Measurements from ENCODE around the gene SNAP47. TPM values are rescaled to one million over a fixed set of nuclear protein-coding genes. Genes with fewer than 3 reads are reported as not detected.

Gene SNAP47
- total RNA-seq, 2 experiments from 2014 or later: 29.0 to 29.2 TPM

DNA sequence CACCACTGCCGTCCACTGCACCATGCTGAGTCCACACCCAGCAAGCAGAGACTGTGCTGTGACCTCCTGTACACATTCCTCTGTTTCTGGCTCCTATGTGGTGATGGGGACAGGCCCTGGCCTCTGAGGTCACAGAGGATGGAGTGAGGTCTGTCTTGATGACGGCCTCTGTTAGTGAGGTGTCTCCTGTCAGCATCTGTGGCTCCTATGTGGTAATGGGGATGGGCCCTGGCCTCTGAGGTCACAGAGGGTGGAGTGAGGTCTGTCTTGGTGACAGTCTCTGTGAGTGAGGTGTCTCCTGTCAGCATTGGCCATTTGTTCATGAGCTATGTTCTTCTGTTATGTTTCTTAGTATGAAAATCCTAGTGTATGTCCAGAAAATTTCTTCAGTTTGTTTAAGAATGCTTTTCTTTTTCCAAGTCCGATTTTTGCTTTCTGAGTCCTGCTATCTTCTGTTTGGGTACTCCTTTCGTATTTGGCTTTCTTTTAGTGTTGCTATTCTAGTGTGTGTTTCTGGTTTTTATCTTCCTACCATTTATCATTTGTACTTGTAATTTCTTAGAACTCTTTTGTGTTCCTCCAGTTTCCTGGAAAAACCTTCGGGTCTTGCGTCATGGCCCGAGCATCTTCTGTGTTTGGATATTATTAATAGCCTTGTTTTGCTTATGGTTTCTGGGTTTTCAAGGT lies 13.4 kb downstream of the SNAP47 start:
- H3K36me3 Mint-ChIP-seq: peaks cover 7% of the 10 kb centered on the region
- no peaks in the 10 kb centered on the region for H3K9me3 Mint-ChIP-seq
- ATAC-seq (ENCODE audit: low read depth): peak; percentile 71

DNA sequence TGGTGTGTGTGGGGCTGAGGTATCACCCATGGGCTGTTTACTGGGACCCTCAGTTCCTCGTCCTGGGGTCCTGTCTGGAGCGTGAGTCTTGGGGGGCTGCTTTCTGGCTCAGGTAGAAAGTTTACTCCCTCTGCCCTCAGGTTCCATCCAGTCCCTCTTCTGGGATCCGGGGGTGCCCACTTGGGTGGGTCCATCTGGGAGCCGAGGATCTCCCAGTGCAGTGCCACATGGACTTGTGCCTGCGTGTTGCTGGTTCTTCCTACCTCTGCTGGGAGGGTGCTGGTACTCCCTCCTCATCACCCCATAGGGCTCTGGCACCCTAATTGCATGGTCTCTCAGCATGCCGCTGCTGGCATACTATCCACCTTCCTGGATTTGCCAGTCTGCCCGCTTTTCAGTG lies 14.0 kb downstream of the SNAP47 start:
- Mint-ChIP-seq H3K9me3 (no peaks in the 10 kb centered on the region), H3K27ac (peak overlapping the region; percentile 17), H3K4me3 (no peak overlapping the region), H3K4me1 (peaks cover 21% of the 10 kb centered on the region), H3K36me3 (peaks cover 7% of the 10 kb centered on the region), H3K27me3 (no peaks in the 10 kb centered on the region)
- no peak for ATAC-seq (ENCODE audit: low read depth)
- POLR2A ChIA-PET: no interaction called here
- no peak for DNase-seq

More for the DNA sequence above, 13.4 kb downstream of the SNAP47 start:
- Mint-ChIP-seq H3K27me3 (no peaks in the 10 kb centered on the region), H3K4me3 (no peak overlapping the region), H3K27ac (peak overlapping the region; percentile 17), H3K4me1 (peaks cover 21% of the 10 kb centered on the region)
- no peak for DNase-seq
- POLR2A ChIA-PET: no interaction called here

DNA sequence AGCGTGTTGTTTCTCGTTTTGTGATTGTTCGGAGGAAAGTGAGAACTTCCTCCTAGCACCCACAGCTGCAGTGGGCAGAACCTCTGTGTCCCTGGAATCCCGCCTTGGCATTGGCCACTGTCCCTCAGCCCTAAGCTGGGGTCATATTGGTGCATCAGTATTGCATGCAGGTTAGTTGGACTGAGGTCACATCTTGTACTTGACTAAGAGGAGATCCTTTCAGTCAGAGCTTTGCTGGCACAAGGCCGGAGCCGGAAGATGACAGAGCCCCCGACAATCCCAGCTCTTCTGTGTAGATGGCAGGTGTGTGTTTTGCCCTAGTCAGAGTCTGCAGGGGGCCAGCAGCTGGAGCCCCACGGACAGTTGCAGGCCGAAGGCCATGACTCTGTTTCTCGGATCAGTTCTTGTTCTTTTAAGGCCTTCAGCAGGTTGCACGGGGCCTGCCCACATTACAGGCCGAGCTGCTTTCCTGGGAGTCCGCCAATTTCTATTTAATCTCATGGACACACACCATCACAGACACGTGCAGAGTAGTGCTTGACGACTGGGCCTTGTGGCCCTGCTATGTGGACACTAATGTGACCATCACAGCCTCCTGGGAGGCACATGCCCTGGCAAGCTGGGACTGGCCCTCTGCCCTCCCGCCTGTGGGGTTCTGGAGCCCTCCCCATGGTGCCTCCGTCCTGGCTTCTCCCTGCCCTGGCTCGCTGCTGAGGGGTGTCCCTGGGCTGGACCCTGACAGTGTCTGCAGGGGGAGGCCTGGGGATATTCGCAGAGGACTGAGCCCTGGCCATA lies 14.9 kb downstream of the SNAP47 start:
- Mint-ChIP-seq H3K36me3 (peaks cover 9% of the 10 kb centered on the region), H3K4me1 (peaks cover 18% of the 10 kb centered on the region), H3K4me3 (no peak overlapping the region), H3K9me3 (no peaks in the 10 kb centered on the region), H3K27ac (no peak overlapping the region), H3K27me3 (no peaks in the 10 kb centered on the region)
- ATAC-seq (ENCODE audit: low read depth) (no peak), DNase-seq (no peak)
- POLR2A ChIA-PET: no interaction called here

DNA sequence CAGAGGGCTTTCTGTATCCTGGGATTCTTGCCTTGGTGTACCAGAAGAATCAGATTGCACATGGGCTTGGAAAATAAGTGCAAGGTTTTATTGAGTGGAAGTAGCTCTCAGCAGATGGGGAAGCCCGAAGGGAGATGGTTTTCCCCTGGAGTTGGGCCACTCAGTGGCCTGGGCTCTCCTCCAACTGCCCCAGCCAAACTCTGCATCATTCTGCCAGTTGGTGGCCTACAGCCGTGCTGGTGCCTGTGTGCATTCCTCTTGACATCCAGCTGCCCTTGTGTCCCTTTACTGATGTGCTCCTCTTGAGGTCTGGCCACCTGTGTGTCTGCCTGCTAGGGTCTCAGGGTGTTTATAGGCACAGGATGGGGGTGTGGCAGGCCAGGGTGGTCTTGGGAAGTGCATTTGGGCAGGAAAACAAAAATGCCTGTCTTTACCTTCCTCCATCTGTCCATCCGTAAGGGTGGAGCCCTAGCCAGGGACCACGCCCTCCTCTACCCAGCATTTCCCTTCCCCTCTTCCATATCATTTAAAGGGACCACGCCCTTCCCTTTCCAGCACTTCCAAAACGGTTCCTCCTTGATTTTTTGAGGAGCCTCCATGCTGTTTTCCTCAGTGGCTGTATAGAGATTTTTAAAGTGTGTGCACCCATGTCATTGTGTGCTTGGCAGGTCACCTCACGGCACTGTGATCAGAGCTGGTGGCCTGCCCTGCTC lies 18.9 kb downstream of the SNAP47 start:
- peaks cover 25% of the 10 kb centered on the region for H3K36me3 Mint-ChIP-seq

DNA sequence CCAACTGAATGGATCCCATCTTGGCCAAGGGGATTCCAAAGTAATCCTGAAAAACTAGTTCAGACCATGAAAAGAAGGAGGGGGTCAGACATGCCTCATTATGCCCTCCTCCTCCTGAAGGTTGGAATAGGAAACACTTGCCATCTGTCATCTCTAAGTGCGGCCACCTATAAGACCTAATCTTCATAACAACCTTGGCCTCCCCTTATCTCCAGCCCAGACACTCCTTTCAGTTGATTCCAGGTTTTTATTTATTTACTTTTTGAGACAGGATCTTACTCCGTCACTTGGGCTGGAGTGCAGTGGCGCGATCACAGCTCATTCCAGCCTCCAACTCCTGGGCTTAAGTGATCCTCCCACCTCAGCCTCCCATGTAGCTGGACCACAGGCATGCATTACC lies 19.7 kb downstream of the SNAP47 start:
- Mint-ChIP-seq H3K9me3 (no peaks in the 10 kb centered on the region), H3K36me3 (peaks cover 29% of the 10 kb centered on the region), H3K27me3 (no peaks in the 10 kb centered on the region), H3K27ac (no peak overlapping the region), H3K4me1 (peaks cover 6% of the 10 kb centered on the region), H3K4me3 (no peak overlapping the region)
- POLR2A ChIA-PET: no interaction called here
- no peak for DNase-seq
- ATAC-seq (ENCODE audit: low read depth): no peak

More for the DNA sequence above, 18.9 kb downstream of the SNAP47 start:
- H3K27me3 Mint-ChIP-seq: no peaks in the 10 kb centered on the region
- POLR2A ChIA-PET: no interaction called here
- H3K27ac Mint-ChIP-seq: no peak overlapping the region
- no peaks in the 10 kb centered on the region for H3K9me3 Mint-ChIP-seq
- no peak overlapping the region for H3K4me3 Mint-ChIP-seq
- no peak for ATAC-seq (ENCODE audit: low read depth)
- peaks cover 8% of the 10 kb centered on the region for H3K4me1 Mint-ChIP-seq
- no peak for DNase-seq

DNA sequence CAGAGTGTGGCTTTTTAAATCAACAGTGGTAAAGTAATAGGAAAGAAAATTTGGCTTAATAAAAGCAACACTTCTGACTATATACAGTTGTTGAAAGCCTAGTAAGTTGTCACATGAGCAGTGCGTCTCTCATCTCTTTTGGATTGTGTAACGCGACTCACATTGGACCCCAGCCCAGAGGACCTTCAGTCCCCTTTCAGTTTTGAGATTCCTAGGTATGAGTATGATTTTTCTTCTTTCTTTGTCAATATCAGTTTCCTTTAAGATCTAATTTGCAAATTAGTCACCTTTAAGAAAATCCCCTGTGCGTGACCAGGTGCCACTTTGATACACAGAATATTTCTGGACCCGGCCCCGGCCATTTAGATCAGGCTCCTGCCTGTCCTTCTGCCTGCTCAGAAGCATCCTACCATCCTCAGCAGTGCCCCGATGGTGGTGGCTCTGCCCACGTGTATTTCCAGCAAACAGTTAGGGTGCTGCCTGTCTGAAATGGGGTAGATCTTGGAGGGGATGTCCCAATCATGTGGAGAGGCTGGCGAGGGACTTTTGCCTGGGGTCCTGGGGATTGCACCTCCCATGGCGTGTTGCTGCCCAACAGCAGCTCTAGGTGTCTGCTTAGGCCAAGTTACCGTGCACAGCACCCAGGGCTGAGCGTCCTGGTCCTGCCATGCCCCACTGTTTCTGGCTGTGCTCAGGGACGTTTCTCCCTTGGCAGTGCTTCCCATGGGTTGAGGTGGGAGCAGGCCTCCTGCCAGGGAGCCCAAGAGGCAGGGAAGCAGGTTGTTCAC lies 21.1 kb downstream of the SNAP47 start:
- no peak overlapping the region for H3K4me3 Mint-ChIP-seq
- H3K27me3 Mint-ChIP-seq: no peaks in the 10 kb centered on the region
- peaks cover 40% of the 10 kb centered on the region for H3K36me3 Mint-ChIP-seq
- ATAC-seq (ENCODE audit: low read depth) (no peak), DNase-seq (no peak)
- peaks cover 11% of the 10 kb centered on the region for H3K4me1 Mint-ChIP-seq
- H3K27ac Mint-ChIP-seq: no peak overlapping the region
- H3K9me3 Mint-ChIP-seq: no peaks in the 10 kb centered on the region
- POLR2A ChIA-PET: no interaction called here

DNA sequence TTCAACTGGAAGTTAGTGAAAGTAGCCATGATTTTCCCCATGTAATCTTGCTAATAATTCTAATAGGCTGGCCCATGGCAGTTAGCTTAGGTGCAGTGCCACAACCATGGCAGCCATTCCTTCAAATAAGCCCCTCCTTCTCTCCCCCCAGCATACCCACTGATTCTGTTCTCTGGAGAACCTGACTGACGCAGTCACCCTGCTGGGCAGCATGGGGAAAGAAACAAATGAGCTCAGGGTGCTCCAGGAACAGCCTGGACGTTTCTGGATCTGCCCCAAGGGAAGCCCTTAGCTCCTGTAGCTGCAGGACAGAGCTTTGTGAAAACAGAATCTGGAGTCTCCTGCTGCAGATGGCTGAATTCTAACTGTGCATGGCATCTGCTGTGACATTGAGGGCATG lies 22.5 kb downstream of the SNAP47 start:
- POLR2A ChIA-PET: no interaction called here
- Mint-ChIP-seq H3K36me3 (peaks cover 42% of the 10 kb centered on the region), H3K27ac (no peak overlapping the region), H3K4me3 (no peak overlapping the region), H3K9me3 (no peaks in the 10 kb centered on the region), H3K4me1 (peaks cover 20% of the 10 kb centered on the region), H3K27me3 (no peaks in the 10 kb centered on the region)
- no peak for DNase-seq
- no peak for ATAC-seq (ENCODE audit: low read depth)

DNA sequence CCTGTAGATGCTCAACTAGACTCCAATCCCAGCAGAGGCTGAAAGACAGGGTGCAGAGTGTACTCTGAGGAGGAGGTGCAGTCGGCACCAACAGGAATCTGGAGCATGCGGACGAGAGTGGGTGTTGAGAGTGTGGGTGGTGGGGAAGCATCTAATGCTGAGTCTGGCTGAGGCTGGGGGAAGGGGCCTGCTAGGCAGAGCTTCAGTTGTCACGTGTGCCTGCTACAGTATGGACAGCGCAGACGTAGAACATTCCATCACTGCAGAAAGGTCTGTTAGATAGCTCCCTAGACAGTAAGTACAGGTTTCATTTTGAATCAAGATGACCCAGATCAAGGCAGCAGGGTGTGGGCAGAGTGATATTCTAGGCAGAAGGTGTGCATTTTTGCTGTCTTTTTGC lies 23.1 kb downstream of the SNAP47 start:
- no peak for ATAC-seq (ENCODE audit: low read depth)
- Mint-ChIP-seq H3K9me3 (no peaks in the 10 kb centered on the region), H3K36me3 (peaks cover 42% of the 10 kb centered on the region), H3K4me3 (no peak overlapping the region), H3K4me1 (peaks cover 25% of the 10 kb centered on the region), H3K27me3 (no peaks in the 10 kb centered on the region), H3K27ac (no peak overlapping the region)
- DNase-seq: no peak
- POLR2A ChIA-PET: no interaction called here

DNA sequence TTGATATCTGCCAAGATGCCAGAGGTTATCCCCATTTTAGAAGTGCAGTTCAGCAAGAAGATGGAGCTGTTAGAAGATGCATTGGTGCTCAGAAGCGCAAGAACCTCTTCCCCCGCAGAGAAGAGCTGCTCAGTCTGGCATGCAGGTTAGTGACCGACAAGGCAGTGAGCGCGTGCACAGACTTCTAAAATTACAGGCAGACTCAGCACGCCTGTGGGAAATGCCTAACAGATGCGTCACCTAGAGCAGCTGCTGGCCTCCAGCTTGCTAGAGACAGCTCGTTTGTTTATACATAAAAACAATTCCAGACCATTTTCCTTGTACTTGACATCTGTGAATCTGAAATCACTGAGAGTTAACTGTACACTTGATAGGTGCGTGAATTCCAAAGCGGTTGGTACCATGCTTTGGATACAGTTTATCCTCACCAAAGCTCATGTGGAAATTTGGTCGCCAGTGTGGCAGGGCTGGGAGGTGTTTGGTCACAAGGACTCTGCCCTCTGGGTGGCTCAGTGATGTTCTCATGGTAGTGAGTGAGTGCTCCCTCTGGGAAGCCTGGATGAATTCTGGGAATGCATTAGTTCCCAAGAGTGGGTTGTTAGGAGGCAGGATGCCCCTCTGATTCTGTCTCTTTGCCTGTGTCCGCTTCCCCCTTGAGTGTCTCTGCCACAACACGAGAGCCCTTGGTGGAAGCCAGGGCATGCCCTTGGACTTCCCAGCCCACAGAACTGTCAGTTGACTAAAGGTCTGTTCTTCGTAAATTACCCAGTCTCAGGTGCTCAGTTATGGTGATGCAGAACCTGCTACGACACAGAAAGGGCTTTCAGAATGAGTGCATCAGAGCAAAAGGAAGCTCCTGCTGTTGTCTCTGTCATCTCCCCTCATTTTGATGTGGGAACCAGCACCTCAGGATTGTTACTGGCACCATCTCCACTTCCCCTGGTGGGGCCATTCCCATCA lies 24.4 kb downstream of the SNAP47 start:
- Mint-ChIP-seq H3K27me3 (peaks cover 2% of the 10 kb centered on the region), H3K4me3 (no peak overlapping the region), H3K4me1 (peaks cover 28% of the 10 kb centered on the region), H3K9me3 (no peaks in the 10 kb centered on the region), H3K36me3 (peaks cover 45% of the 10 kb centered on the region), H3K27ac (no peak overlapping the region)
- POLR2A ChIA-PET: no interaction called here
- no peak for DNase-seq
- ATAC-seq (ENCODE audit: low read depth): no peak

DNA sequence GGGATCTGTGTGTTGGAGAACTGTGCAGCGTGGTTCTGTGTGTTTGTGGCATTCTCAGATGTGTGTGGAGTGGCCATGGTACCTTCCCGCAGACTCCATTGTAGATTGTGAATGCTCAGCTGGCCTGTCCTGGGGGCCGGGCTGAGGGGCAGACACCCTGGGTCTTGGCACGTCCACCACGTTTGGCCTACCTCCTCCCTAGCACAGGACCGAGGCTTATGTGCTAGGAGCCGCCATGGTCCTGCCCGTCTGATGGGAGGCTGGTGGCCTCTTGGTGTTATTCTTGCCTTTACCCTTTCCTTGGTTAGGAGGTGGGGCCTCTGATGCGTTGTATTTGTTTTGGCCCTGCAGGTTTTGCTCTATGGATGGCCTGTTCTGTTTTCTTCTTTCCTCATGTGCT lies 25.1 kb downstream of the SNAP47 start:
- no peak for ATAC-seq (ENCODE audit: low read depth)
- no peak overlapping the region for H3K4me3 Mint-ChIP-seq
- no peaks in the 10 kb centered on the region for H3K9me3 Mint-ChIP-seq
- peaks cover 3% of the 10 kb centered on the region for H3K27me3 Mint-ChIP-seq
- POLR2A ChIA-PET: no interaction called here
- H3K36me3 Mint-ChIP-seq: peaks cover 45% of the 10 kb centered on the region
- peaks cover 34% of the 10 kb centered on the region for H3K4me1 Mint-ChIP-seq
- H3K27ac Mint-ChIP-seq: no peak overlapping the region
- DNase-seq: no peak

DNA sequence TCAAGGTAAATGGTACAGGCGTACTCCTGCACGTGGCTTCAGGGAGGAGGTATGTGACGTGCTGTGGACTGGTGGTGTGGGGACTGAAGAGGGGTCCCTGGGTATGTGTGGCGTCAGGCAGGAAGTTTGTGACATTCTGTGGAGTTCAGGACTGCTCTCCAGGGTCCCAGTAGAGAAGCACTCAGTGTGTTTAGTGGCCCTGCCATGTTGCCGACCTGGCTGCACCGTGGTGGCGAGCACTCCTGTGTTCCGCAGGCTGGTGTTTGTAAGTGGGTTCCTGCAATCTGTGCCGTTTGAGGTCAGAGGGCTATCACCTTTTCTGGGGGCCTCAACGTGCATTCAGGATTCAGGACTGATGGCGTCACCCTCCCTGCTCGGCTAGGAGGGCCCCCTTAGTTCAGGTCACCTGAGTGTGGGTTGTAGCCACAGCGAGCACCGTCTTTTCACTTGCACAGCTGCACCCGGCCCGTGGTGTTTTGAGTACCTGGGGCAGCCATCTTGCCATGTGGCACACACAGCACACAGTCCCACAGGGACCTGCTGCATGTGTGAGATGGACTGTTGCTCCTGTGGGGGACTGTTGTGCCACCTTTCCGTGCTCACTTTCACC lies 26.5 kb downstream of the SNAP47 start:
- H3K4me1 Mint-ChIP-seq: peaks cover 45% of the 10 kb centered on the region
- peaks cover 3% of the 10 kb centered on the region for H3K27me3 Mint-ChIP-seq
- peak overlapping the region; percentile 47 for H3K27ac Mint-ChIP-seq
- ATAC-seq (ENCODE audit: low read depth) (no peak), DNase-seq (no peak)
- peak overlapping the region; percentile 13 for H3K4me3 Mint-ChIP-seq
- H3K36me3 Mint-ChIP-seq: peaks cover 45% of the 10 kb centered on the region
- no peaks in the 10 kb centered on the region for H3K9me3 Mint-ChIP-seq
- POLR2A ChIA-PET: interaction anchor here (1.9 kb wide), 1 partner anchor 26 kb away, joined by 6 read pairs; no protein-coding TSS in a partner anchor

Data from activated naive CD8-positive, alpha-beta T cell treated with anti-CD3 and anti-CD28 coated beads, Interleukin-2, amount 10 ng/mL, durations not matched to agents 7 days and 5 days (primary cell).